NOMO-1 treated with dmso at 0.1 percent for 144 hours (cell line): ENCODE results near the gene CTSZ.
A peak's percentile ranks its signal among the peaks of the same experiment; 100 is the strongest.
"Not testable (repeated sequence)": the region's sequence is repeated elsewhere in the genome, so short reads cannot be mapped to it uniquely, and the experiment has no call there.

Experiments
- DNase-seq: peaks from one replicate; lab custom pipeline; 2025; ENCODE audit not compliant: unreplicated experiment; lab: John Stamatoyannopoulos, UW

The CTSZ gene

GRCh38 chr20:59006864-59007664 is at the start of gene CTSZ:
TSS of gene CTSZ (minus strand) at chr20:59007254. CDS start at chr20:59007128, 126 bp downstream.
- peak; percentile 36 for DNase-seq

- DNase-seq: peak; percentile 12
These were observed 48.2 kb upstream of the CTSZ start for GRCh38 chr20:59055302-59055701.

DNA sequence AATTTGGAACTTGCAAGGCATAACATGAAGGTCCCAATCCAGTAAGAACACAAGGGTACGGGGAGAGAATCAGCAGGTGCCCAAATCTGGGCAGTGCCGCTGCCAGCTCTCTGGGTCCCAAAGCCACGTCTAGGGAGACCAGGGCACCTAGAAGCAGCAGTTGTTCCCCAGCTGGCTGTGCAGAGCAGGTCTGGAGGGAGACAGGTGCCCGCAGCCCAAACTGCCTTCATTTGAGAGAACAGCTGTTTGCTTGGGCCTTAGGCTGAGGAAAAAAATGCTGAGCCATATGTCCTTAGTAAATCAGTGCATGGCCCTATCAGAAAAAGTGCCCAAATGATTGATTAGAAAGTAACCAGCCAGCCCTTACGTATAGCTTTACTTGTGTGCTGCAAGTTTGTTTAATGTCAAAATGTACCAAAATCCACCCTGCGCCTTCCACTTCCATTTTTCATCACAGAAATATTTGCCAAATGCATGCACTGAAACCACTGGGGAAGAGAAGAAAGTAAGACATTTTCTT is 44.7 kb upstream of the CTSZ start:
- DNase-seq: no peak

DNA sequence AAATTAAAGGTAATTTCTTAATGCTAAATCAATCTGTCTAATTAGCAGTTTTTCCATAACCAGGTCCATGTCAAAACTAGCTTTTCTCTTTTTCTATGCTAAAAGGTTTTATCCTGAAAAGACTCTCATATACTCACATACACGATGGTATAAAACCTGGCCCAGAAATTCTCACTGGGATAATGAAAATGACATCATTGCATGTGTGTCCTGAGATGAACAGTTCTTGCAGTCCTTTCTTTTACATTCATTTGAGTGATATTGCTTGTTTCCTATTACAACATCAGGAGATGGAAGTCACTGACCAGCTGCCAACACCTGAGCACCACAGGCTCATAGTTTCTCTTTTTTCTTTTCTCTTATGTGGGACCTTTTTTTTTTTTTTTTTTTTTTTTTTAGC is 43.4 kb upstream of the CTSZ start:
- DNase-seq: no peak

- DNase-seq: no peak
These were observed 41.6 kb upstream of the CTSZ start for GRCh38 chr20:59048681-59049030.

DNA sequence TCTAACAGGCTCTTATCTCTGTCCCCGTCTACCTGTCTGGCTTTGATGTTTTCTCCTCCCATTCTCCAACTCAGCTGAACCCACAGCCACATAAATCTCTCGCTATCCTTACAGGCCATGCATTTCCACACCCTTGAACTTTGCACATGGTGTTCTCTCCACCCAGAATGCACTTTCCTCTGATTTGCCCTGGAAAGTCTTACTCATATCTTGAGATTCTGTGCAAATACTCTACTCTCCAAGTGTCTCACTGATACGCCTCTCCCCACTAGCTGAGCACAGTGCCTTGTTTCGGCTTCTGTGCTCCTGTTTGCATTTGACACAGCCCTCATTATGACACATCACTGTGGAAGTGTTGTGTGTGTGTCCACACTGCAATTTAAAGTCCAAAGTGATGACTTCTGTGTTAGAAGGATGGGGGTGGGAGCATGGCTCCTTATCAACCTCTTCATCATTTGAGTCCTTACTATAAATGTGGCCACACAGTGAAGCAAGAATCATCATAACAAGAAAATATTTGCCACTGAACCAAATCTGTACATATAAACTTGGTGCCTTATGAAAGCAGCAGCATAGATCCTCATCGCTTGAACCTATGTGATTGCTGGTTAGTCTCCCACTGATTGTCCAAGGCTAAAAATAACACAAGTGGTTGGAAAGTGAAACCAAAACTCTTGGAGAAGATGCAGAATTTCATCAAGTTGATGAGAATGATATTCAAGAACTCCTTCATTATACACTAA is 41.1 kb upstream of the CTSZ start:
- no peak for DNase-seq

DNA sequence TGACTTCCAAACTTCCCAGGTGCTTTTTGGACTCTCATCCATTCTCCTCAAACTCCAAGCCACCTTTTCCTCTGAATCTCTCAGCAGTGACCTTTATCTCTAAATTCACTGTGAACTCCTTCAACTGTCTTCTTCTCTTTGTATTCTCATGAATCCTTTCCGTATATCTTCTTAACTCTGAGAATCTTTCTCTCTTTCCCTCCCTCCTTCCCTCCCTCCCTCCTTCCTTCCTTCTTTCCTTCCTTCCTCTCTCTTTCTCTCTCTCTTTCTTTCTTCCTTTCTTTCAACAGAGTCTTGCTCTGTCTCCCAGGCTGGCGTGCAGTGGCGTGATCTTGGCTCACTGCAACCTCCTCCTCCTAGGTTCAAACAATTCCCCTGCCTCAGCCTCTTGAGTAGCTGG is 39.8 kb upstream of the CTSZ start:
- no peak for DNase-seq

DNA sequence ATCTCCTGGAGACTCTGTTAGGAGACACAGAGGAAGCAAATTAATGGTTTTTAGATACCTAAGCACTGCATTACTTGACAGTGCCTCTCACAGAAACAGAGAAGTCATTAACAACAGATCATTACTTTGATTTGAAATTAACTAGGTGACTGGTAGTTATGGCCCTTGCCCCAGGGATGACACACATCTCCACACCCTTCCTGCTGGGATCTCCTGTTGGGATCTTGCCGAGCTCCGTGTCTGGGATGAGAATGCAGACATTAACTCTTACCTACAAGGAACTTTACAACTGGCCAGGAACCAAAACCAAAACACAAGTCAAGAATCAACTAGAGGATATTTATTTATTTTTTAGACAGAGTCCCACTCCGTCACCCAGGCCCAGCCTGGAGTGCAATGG is 37.7 kb upstream of the CTSZ start:
- no peak for DNase-seq

- DNase-seq: no peak
These were observed 37.2 kb upstream of the CTSZ start for GRCh38 chr20:59044295-59044694.

- DNase-seq: peak; percentile 43
These were observed 36.6 kb upstream of the CTSZ start for GRCh38 chr20:59043698-59044097.

GRCh38 chr20:59042796-59043631 is 36.0 kb upstream of the CTSZ start:
- peak; percentile 88 for DNase-seq

DNA sequence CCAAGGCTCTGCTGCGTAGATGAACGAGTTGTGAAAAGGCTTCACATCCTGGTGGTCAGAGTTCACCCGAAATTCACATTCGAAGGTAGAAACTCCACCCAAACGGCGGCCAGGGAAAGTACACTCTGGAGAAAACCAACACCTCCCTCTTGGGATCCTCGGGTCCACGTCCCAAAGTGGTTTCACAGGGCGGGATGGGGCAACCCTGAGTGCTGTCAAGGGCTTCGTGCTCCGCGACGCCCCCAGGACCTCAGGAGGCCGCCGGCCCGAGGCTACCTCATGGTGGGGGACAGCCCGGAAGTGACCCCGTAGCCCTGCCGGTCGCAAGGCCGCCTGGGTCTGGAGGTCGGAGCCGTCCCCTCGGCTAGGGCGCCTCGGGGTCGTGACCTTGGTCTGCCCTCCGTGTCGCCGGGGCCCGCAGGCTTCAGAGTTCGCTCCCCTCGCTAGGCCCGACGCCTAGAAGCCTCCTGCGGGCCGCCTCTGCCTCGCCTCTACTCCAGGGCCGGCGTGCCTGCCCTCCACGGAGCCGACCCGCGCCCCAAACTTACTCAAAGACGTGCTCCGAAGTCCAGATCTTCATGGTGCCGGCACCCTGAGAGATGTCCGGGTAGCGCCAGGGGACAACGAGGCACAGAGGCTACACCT is 35.2 kb upstream of the CTSZ start, which contains the start of gene PRELID3B:
PRELID3B (minus strand) TSS at position 636 of the 645 bp plus-strand sequence; CDS start at position 580, 56 bp downstream.
- DNase-seq: peak; percentile 5

DNA sequence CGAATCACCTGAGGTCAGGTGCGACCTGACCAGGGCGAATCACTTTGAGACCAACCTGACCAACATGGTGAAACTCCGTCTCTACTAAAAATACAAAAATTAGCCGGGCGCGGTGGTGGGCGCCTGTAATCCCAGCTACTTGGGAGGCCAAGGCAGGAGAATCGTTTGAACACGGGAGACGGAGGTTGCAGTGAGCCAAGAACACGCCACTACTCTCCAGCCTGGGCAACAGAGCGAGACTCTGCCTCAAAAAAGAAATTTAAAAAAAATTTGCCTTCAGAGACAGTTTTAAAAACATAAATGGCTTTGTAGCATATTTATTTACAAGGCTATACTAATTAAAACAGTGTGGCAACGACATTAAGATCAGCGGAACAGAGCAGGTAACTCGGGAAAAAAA is 34.4 kb upstream of the CTSZ start:
- DNase-seq: not testable (repeated sequence)

DNA sequence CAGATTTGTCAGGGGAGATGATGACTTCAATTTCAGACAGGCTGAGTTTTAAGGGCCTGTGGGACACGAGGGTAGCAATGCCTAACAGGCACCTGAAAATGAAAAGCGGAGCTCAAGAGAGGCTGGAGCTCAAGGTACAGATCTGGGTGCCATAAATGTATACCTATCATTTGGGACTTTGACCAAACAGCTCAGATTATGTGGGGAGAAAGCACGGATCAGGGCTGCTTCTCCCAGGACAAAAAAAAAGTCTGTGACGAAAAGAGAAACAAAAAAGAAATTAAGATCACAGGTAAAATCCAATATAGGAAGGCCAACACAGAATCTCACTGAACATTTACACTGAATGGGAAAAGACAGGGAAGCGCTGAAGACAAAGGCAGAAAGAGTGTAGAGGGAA is 33.6 kb upstream of the CTSZ start:
- no peak for DNase-seq

- DNase-seq: no peak
These were observed 32.2 kb upstream of the CTSZ start for GRCh38 chr20:59039233-59039632.

GRCh38 chr20:59037386-59037785 is 30.3 kb upstream of the CTSZ start:
- no peak for DNase-seq

DNA sequence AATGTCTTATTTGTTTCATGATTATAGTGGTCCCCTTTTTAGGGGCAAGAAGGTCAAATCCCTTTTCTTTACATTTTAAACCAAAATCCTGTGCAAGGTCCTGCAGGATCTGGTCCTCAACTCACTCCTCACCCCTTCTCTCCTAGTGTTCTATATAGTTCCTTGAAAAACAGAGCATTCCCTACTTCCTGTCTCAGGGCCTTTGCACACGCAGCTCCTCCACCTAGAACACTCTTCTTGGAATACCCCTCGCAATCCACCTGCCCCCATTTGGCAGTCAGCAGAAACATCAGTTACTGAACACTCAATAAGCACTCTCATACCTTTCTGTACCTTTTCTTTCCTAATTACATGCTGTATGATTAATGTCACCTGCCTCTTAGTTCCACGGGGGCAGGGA is 28.3 kb upstream of the CTSZ start:
- DNase-seq: no peak

DNA sequence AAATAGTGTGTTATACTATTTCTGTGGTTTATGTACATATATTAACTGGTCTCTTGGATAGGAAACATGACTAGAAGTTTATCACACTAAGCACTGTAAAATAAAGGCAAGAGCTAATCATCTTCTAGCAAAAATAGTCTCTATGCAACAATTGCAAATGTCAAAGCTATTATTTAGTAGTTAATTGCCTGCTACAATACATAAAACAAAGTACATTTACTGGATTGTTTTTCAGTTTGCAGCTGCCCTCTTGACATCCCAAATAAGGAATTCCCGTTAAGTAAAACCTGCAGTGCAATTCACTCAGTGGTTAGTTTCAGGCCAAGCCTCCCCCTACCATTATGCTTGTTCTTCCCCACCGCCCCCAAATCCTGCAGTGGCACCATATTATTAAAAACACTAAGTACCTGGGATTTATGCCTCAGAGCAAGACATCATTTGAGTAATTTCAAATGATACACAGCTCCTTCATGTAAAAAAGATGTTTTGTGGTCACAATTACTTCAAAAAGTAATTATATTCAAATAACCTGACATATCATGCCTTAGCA is 26.6 kb upstream of the CTSZ start:
- no peak for DNase-seq

- DNase-seq: no peak
These were observed 26.0 kb upstream of the CTSZ start for GRCh38 chr20:59033093-59033492.

DNA sequence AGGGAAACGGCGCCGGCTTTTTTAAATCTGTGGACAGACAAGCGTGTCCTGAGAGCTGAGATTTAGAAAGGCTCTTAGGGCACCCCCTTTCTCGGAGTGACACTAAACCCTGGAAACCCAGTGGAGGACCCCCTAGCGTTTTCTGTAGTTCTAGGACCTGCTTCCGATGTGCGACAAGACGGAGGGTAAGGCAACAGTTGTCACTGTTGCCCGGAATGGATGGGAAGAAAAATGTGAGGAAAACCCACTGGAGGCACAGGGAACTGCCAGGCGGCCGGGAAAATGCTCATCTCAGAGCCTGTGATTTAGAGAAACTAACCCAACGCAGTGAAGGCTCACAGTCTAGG is 25.6 kb upstream of the CTSZ start:
- no peak for DNase-seq
